ENCODE results near the gene ODAD3.

- TF ChIP-seq EZH2 (IDR thresholded peaks at IDR 0.05; ENCODE audit: borderline replicate concordance, insufficient read depth, low read depth, low read length, poor library complexity, severe bottlenecking) (no peak), CTCF (IDR thresholded peaks at IDR 0.05) (no peak)
Measured at GRCh38 chr19:11426656-11427055, 8.3 kb downstream of the ODAD3 start.
